ENCODE results near the gene TMTC2. TPM values are rescaled to one million over a fixed set of nuclear protein-coding genes. Genes with fewer than 3 reads are reported as not detected.

The TMTC2 gene
- total and polyA plus RNA-seq, 2 experiments from 2014 or later, result 0.36 to 5.6 TPM

GRCh38 chr12:82652071-82652470 lies 34.6 kb upstream of the TMTC2 start:
- 84 to 97% methylated on average over 1 of the region's 1 CpG for WGBS, 2 experiments (ENCODE audit: low coverage in 1 of 2, low lambda C conversion rate in 2 of 2, missing lambda C conversion rate in 2 of 2)
- Histone ChIP-seq H3F3A (ENCODE audit: insufficient read depth) (no peaks in the 10 kb centered on the region), H3K36me3 (ENCODE audit: low read depth) (no peaks in the 10 kb centered on the region), H3K27ac (no peak overlapping the region), H3K9me2 (ENCODE audit: insufficient read depth) (no peaks in the 10 kb centered on the region), H3K79me2 (ENCODE audit: insufficient read depth) (no peaks in the 10 kb centered on the region), H3K4me1 (ENCODE audit: insufficient read depth) (0 out of 2 replicates have a peak, but pooled peaks cover 3% of the 10 kb centered on the region), H4K20me1 (ENCODE audit: insufficient read depth) (no peaks in the 10 kb centered on the region), H3K9ac (no peak overlapping the region), H3K4me3 (no peak overlapping the region), H3K9me3 (ENCODE audit: low read depth) (no peaks in the 10 kb centered on the region), H3K27me3 (replicated peaks; ENCODE audit: insufficient read depth) (no peaks in the 10 kb centered on the region), H2AFZ (no peak overlapping the region), H3K4me2 (ENCODE audit: unreplicated experiment) (no peak overlapping the region)
- no peak for DNase-seq
- in situ Hi-C loops (cut with MboI), result no loop called here
- TF ChIP-seq EZH2 (IDR thresholded peaks at IDR 0.05; ENCODE audit: insufficient read depth, poor library complexity, severe bottlenecking) (no peak), EZH2phosphoT487 (IDR thresholded peaks at IDR 0.05; ENCODE audit: insufficient read depth, low read depth) (no peak)

GRCh38 chr12:82655751-82656150 lies 31.0 kb upstream of the TMTC2 start:
- Histone ChIP-seq H4K20me1 (ENCODE audit: insufficient read depth) (no peaks in the 10 kb centered on the region), H3K9me2 (ENCODE audit: insufficient read depth) (no peaks in the 10 kb centered on the region), H3K79me2 (ENCODE audit: insufficient read depth) (no peaks in the 10 kb centered on the region), H3K9ac (no peak overlapping the region), H3F3A (ENCODE audit: insufficient read depth) (no peaks in the 10 kb centered on the region), H3K4me2 (ENCODE audit: unreplicated experiment) (no peak overlapping the region), H3K36me3 (ENCODE audit: low read depth) (no peaks in the 10 kb centered on the region), H3K4me3 (no peak overlapping the region), H3K4me1 (ENCODE audit: insufficient read depth) (no peaks in the 10 kb centered on the region), H3K27me3 (replicated peaks; ENCODE audit: insufficient read depth) (no peaks in the 10 kb centered on the region), H3K27ac (no peak overlapping the region), H2AFZ (no peak overlapping the region), H3K9me3 (ENCODE audit: low read depth) (no peaks in the 10 kb centered on the region)
- TF ChIP-seq EZH2phosphoT487 (IDR thresholded peaks at IDR 0.05; ENCODE audit: insufficient read depth, low read depth), result no peak
- no peak for TF ChIP-seq EZH2 (IDR thresholded peaks at IDR 0.05; ENCODE audit: insufficient read depth, poor library complexity, severe bottlenecking)
- in situ Hi-C loops (cut with MboI), result no loop called here
- DNase-seq, result no peak
- WGBS, 2 experiments (ENCODE audit: low coverage in 1 of 2, low lambda C conversion rate in 2 of 2, missing lambda C conversion rate in 2 of 2), result 24 to 28% methylated on average over 4 of the region's 4 CpGs

- no peaks in the 10 kb centered on the region for H3K9me2 ChIP-seq (ENCODE audit: insufficient read depth)
- no peak overlapping the region for H3K4me3 ChIP-seq
- no peaks in the 10 kb centered on the region for H3K79me2 ChIP-seq (ENCODE audit: insufficient read depth)
- 72 to 81% methylated on average over 17 to 28 of the region's 28 CpGs for WGBS, 2 experiments (ENCODE audit: low coverage in 1 of 2, low lambda C conversion rate in 2 of 2, missing lambda C conversion rate in 2 of 2)
- in situ Hi-C loops (cut with MboI), result no loop called here
- no peaks in the 10 kb centered on the region for H3K4me1 ChIP-seq (ENCODE audit: insufficient read depth)
- H3K9me3 ChIP-seq (ENCODE audit: low read depth), result no peaks in the 10 kb centered on the region
- no peak overlapping the region for H3K9ac ChIP-seq
- H2AFZ ChIP-seq, result no peak overlapping the region
- no peak for TF ChIP-seq EZH2phosphoT487 (IDR thresholded peaks at IDR 0.05; ENCODE audit: insufficient read depth, low read depth)
- TF ChIP-seq EZH2 (IDR thresholded peaks at IDR 0.05; ENCODE audit: insufficient read depth, poor library complexity, severe bottlenecking), result no peak
- no peaks in the 10 kb centered on the region for H4K20me1 ChIP-seq (ENCODE audit: insufficient read depth)
- no peak overlapping the region for H3K27ac ChIP-seq
- DNase-seq, result no peak
- H3K27me3 ChIP-seq (replicated peaks; ENCODE audit: insufficient read depth), result no peaks in the 10 kb centered on the region
- no peaks in the 10 kb centered on the region for H3K36me3 ChIP-seq (ENCODE audit: low read depth)
- H3F3A ChIP-seq (ENCODE audit: insufficient read depth), result no peaks in the 10 kb centered on the region
- H3K4me2 ChIP-seq (ENCODE audit: unreplicated experiment), result no peak overlapping the region
Measured at GRCh38 chr12:82659343-82660207, 27.1 kb upstream of the TMTC2 start.

GRCh38 chr12:82660541-82661325 lies 26.0 kb upstream of the TMTC2 start:
- DNase-seq, result no peak
- Histone ChIP-seq H4K20me1 (ENCODE audit: insufficient read depth) (no peaks in the 10 kb centered on the region), H3K79me2 (ENCODE audit: insufficient read depth) (no peaks in the 10 kb centered on the region), H3K9me3 (ENCODE audit: low read depth) (no peaks in the 10 kb centered on the region), H3F3A (ENCODE audit: insufficient read depth) (no peaks in the 10 kb centered on the region), H2AFZ (no peak overlapping the region), H3K4me1 (ENCODE audit: insufficient read depth) (no peaks in the 10 kb centered on the region), H3K9me2 (ENCODE audit: insufficient read depth) (no peaks in the 10 kb centered on the region), H3K9ac (no peak overlapping the region), H3K4me3 (no peak overlapping the region), H3K27ac (no peak overlapping the region), H3K4me2 (ENCODE audit: unreplicated experiment) (no peak overlapping the region), H3K27me3 (replicated peaks; ENCODE audit: insufficient read depth) (no peaks in the 10 kb centered on the region), H3K36me3 (ENCODE audit: low read depth) (no peaks in the 10 kb centered on the region)
- in situ Hi-C loops (cut with MboI), result no loop called here
- WGBS, 2 experiments (ENCODE audit: low coverage in 1 of 2, low lambda C conversion rate in 2 of 2, missing lambda C conversion rate in 2 of 2), result 63 to 73% methylated on average over 3 of the region's 3 CpGs
- no peak for TF ChIP-seq EZH2 (IDR thresholded peaks at IDR 0.05; ENCODE audit: insufficient read depth, poor library complexity, severe bottlenecking)
- no peak for TF ChIP-seq EZH2phosphoT487 (IDR thresholded peaks at IDR 0.05; ENCODE audit: insufficient read depth, low read depth)

All from GM23248 (cell line).